ENCODE results near the gene PPP1R1B. TPM values are rescaled to one million over a fixed set of nuclear protein-coding genes. Genes with fewer than 3 reads are reported as not detected.

The PPP1R1B gene
- total RNA-seq, 1 donor from 2014 or later, result not detected

GRCh38 chr17:39651923-39652586 is 25.3 kb downstream of the PPP1R1B start:
- intact Hi-C loops (cut with micrococcal nuclease), result no loop called here

DNA sequence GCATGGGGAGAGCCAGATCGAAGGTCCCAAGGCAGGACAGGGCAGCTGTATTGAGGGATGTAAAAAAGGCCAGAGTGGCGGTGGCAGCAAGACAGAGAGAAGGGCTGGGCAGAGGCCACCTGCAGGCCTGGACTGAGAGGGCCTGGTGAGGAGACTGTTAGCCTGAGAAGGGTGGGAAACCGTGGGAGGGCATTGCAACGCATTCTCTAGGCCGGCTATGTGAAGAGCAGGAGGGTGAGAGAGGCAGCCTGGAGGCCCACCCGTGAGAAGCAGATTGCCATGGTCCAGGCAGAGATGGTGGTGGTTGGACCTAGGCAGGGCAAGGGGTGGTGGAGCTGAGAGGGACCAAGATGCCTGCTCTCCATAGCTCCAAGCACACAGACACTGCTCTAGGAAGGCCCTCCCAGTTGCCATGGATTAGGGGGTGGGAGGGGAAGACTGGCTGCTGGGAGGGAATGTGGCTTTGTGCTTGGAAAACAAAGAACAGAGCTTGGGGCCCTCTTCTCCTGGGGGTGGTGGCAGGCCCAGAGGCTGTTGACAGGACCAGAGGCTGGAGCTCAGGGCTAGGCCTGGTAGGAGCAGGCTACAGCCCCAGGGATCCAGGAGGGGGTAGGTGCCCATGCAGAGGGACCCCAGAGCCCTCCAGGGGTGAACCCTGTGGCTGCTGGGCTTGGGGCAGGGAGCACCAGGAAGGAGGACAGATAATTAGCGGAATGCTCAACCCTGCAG is 26.0 kb downstream of the PPP1R1B start:
- intact Hi-C loops (cut with micrococcal nuclease), result no loop called here

DNA sequence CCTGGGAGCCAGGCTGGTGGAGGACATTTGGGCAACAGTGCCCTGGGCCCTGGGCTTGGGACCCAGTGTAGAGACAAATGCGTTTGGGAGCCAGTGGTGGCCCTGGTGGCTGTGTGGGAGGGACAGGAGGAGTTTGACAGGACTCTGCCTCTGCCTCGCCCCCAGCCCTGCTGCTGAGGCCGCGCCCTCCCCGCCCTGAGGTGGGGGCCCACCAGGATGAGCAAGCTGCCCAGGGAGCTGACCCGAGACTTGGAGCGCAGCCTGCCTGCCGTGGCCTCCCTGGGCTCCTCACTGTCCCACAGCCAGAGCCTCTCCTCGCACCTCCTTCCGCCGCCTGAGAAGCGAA is 26.5 kb downstream of the PPP1R1B start:
- intact Hi-C loops (cut with micrococcal nuclease), result no loop called here

- intact Hi-C loops (cut with micrococcal nuclease), result no loop called here
Measured at GRCh38 chr17:39653662-39654331, 27.0 kb downstream of the PPP1R1B start.

DNA sequence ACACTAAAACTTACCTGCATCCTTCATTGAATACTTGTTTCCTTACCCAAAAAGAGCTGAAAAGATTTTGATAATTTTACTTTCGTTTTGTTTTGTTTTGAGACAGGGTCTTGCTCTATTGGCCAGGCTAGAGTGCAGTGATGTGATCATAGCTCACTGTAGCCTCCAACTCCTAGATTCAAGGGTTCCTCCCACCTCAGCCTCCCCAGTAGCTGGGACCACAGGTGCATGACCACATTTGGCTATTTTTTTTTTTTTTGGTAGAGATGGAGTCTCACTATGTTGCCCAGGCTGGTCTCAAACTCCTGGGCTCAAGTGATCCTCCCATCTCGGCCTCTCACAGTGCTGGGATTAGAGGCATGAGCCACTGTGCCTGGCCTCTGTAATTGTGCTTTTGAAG is 28.4 kb downstream of the PPP1R1B start:
- intact Hi-C loops (cut with micrococcal nuclease), result no loop called here

DNA sequence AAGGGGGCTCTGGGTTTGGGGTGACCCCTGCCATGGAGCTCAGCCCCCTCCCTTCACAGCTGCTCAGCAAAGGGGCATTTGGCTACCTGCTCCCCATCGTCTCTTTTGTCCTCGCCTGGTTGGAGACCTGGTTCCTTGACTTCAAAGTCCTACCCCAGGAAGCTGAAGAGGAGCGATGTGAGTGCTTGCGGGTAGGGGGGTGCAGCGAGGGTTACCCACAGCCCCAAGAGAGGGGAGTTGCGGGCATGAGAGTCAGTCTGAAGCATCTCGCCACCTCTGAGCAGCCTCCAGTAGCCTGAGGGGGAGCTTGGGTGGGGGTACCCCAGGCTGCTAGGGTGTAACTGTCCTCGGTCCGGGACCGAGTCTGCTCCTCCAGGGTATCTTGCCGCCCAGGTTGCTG is 31.6 kb downstream of the PPP1R1B start:
- intact Hi-C loops (cut with micrococcal nuclease), result no loop called here

DNA sequence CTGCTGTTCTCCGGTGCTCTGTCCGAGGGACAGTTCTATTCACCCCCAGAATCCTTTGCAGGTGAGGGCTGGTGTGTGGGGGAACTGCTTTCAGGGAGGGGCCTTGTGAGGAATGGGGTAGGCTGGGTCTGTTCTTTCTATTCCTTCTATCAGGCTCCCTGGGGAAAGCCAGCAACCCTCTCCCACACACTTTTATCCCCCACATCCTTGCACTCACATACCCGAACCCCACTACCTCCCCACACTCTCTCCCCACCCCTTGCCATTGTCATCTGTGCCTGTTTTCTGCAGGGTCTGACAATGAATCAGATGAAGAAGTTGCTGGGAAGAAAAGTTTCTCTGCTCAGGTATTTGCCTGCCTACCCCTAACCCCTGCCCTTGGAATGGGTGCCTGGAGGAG is 32.0 kb downstream of the PPP1R1B start:
- intact Hi-C loops (cut with micrococcal nuclease), result no loop called here

DNA sequence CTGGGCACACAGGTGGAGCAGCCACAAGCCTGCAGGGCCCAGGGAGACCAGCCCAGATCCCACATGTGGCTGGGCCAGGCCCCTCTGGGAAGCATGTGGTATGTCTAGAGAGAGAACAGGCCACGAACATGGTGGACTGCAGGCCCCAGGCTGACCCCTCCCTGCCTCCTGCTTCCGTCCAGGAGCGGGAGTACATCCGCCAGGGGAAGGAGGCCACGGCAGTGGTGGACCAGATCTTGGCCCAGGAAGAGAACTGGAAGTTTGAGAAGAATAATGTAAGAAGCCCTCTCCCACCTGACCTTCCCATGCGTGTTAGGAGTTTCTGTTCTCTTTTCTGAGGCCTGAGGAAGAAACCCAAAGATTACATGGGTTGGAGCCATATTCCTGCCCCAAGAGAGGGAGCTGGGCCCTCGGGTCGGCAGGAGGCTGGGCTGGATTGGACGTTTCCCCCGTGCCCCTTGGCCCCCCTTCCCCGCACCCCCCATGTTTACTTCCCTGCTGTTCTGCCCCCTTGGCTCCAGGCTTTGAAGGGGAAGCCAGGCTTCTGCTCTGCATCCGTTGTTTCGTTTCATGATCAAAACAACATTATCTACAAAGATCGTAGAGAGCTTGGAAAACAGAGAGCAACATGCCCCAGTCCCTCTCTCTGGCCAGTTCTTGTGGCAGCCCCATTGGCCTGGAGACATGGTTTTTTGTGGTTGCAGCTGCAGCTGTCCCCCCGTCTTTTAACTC is 32.7 kb downstream of the PPP1R1B start:
- intact Hi-C loops (cut with micrococcal nuclease), result no loop called here

DNA sequence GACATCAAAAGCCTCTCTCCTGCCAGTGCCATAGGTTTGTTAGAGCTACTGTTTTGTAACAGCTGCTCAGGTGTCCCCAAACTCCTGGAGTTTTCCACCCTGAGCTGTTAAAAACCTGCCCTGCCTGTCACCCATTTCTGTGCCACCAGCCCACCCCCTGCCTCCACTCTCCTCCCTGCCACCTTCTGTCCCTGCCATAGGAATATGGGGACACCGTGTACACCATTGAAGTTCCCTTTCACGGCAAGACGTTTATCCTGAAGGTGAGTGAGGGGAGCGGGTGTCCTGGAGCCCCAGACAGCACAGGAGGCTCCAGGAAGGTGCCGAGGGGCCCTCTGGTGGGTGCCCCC is 33.2 kb downstream of the PPP1R1B start:
- intact Hi-C loops (cut with micrococcal nuclease), result no loop called here

DNA sequence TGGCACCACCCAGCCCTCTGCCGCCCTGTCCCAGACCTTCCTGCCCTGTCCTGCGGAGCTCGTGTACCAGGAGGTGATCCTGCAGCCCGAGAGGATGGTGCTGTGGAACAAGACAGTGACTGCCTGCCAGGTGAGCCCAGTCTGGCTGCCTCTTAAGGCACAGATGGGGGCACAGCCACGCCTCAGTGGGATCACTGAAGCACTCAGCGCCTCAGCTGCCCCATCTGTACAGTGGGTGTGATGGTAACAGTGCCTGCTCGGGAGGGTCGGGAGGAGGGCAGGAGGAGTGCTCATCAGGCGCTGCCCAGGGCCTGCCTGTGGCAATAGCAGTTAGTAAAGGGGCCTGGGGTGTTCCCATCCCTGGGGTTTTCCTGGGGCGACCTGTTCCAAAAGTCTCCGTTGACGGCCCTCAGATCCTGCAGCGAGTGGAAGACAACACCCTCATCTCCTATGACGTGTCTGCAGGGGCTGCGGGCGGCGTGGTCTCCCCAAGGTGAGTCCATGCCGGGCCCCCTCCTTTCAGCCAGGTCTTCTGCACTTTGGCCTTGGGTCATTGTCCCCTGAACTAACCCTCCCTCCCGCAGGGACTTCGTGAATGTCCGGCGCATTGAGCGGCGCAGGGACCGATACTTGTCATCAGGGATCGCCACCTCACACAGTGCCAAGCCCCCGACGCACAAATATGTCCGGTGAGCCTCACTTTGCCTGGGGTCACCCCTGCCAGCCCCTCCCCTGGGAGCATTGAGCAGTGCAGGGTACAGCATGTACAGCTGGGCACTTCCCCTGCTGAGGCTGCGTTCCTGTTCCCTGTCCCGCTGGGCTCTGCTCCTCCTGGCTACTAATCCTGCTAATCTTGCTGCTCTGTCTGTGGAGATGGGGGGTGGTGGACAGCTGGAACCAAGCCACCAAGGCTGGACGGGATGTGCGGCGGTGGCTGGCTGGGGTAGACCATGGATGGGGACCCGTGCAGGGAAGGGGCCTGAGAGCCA is 33.9 kb downstream of the PPP1R1B start:
- intact Hi-C loops (cut with micrococcal nuclease), result no loop called here

- intact Hi-C loops (cut with micrococcal nuclease), result no loop called here
Measured at GRCh38 chr17:39661744-39662541, 35.2 kb downstream of the PPP1R1B start.

DNA sequence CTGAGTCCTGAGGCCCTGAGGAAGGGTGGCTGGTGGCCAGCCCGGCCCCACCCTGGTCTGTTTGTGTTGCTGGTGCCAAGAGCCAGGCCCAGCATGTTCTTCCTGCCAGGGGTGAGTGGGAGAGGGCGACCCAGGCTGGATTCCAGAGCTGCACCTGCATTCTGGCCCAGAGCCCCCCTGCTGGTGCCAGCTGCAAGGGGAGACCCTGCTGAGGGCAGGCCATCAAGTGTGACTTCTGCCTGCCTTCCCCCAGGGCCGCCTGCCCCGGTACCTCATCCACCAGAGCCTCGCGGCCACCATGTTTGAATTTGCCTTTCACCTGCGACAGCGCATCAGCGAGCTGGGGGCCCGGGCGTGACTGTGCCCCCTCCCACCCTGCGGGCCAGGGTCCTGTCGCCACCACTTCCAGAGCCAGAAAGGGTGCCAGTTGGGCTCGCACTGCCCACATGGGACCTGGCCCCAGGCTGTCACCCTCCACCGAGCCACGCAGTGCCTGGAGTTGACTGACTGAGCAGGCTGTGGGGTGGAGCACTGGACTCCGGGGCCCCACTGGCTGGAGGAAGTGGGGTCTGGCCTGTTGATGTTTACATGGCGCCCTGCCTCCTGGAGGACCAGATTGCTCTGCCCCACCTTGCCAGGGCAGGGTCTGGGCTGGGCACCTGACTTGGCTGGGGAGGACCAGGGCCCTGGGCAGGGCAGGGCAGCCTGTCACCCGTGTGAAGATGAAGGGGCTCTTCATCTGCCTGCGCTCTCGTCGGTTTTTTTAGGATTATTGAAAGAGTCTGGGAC is 36.0 kb downstream of the PPP1R1B start:
- intact Hi-C loops (cut with micrococcal nuclease), result no loop called here

GRCh38 chr17:39663340-39663687 is 36.6 kb downstream of the PPP1R1B start:
- intact Hi-C loops (cut with micrococcal nuclease), result no loop called here

GRCh38 chr17:39663688-39664580 is 37.2 kb downstream of the PPP1R1B start:
- intact Hi-C loops (cut with micrococcal nuclease), result no loop called here

DNA sequence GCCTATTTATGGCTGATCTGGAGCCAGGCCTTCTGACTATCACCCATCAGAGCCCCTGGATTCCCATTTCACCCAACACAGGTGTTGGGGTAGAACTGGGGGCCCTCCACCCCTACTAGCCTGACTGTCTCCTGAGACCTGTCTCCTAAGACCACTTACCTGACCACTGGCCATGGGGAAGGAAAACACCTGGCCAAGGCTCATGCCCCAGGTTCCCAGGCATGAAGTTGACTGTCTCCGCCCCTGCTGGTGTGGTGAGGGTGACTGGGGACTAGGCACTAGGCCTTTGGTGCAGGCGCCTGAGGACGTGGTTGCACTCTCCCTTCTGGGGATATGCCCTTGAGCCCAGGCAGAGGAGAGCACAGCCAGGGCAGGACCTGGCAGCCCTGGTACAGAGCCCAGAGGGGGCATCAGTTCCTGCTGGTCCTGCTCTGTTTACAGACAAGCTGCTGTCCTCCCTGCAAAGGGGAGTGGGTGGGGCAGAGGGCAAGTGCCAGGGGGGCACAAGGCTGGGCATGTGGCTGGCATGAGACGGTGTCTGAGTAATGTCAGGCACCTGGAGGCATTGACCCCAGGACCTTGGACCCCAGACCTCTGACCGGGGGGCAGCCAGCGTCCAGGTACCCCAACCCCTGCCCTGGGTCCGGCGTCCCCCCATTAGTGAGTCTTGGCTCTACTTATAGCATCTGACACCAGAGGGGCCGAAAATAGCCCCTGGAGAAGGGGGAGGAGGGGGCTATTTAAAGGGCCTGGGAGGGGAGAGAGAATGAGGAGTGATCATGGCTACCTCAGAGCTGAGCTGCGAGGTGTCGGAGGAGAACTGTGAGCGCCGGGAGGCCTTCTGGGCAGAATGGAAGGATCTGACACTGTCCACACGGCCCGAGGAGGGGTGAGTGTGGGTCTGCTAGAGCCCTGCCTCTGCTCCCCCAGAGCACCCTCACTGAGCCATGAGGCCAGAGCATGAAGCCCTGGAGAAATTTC is 38.1 kb downstream of the PPP1R1B start, which contains the start of gene TCAP:
TSS of gene TCAP (plus strand) at position 769 of the 981 bp plus-strand sequence. CDS start at position 780, 11 bp downstream.
- intact Hi-C loops (cut with micrococcal nuclease), result no loop called here

DNA sequence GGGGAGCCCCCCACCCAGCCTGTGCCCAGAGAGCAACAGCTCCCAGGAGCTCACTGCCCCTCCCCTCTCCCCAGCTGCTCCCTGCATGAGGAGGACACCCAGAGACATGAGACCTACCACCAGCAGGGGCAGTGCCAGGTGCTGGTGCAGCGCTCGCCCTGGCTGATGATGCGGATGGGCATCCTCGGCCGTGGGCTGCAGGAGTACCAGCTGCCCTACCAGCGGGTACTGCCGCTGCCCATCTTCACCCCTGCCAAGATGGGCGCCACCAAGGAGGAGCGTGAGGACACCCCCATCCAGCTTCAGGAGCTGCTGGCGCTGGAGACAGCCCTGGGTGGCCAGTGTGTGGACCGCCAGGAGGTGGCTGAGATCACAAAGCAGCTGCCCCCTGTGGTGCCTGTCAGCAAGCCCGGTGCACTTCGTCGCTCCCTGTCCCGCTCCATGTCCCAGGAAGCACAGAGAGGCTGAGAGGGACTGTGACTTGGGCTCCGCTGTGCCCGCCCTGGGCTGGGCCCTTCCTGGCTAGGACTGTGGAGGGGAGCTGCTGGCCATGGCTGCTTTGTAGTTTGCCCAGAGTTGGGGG is 39.0 kb downstream of the PPP1R1B start:
- intact Hi-C loops (cut with micrococcal nuclease), result no loop called here

DNA sequence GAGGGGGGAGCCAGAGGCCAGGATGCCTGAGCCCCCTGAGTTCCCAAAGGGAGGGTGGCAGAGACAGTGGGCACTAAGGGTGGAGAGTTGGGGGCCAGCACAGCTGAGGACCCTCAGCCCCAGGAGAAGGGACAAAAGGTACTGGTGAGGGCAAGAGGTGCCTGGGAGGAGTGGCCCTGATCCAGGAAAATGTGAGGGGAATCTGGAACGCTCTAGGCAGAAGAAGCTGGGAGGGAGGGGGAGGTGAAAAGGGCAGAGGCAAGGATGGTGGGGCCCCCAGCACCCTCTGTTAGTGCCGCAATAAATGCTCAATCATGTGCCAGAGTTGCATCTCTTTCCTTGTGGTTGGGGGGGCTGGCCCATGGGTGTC is 39.5 kb downstream of the PPP1R1B start:
- intact Hi-C loops (cut with micrococcal nuclease), result no loop called here
